H9 (cell line): ENCODE data around the gene RPP40. TPM values are rescaled to one million over a fixed set of nuclear protein-coding genes. Genes with fewer than 3 reads are reported as not detected.

Experiments used
- DNase-seq: peaks from one replicate; pipeline ENCODE4 v3.0.0-alpha.2; 2017
- H2AFZ ChIP-seq: one replicate; pipeline ENCODE4 v1.6.1; 2013; ENCODE audit warnings: mild to moderate bottlenecking, low read length, control low read depth, moderate library complexity
- H2AK5ac ChIP-seq: 2 replicates; pipeline ENCODE4 v1.6.1; 2013; ENCODE audit warnings: low read length, control low read depth, mixed read lengths; ENCODE audit not compliant: insufficient read length
- H2BK120ac ChIP-seq: one replicate; pipeline ENCODE4 v1.6.1; 2013; ENCODE audit warnings: low read depth, mild to moderate bottlenecking, low read length, control low read depth, inconsistent platforms; ENCODE audit not compliant: poor library complexity, severe bottlenecking
- H2BK12ac ChIP-seq: 2 replicates; pipeline ENCODE4 v1.6.1; 2013; ENCODE audit warnings: low read length, control low read depth, mixed read lengths, low read depth; ENCODE audit not compliant: insufficient read length
- H2BK15ac ChIP-seq: 2 replicates; pipeline ENCODE4 v1.6.1; 2013; ENCODE audit warnings: low read depth, low read length, control low read depth
- H2BK20ac ChIP-seq: one replicate; pipeline ENCODE4 v1.6.1; 2013; ENCODE audit warnings: low read depth, mild to moderate bottlenecking, low read length, control low read depth, inconsistent platforms; ENCODE audit not compliant: poor library complexity, severe bottlenecking
- H2BK5ac ChIP-seq: 2 replicates; pipeline ENCODE4 v1.6.1; 2013; ENCODE audit warnings: low read length, control low read depth, mixed read lengths; ENCODE audit not compliant: insufficient read length
- H3K14ac ChIP-seq: 2 replicates; pipeline ENCODE4 v1.6.1; 2013; ENCODE audit warnings: low read length, control low read depth; ENCODE audit not compliant: insufficient read depth
- H3K18ac ChIP-seq: 2 replicates; pipeline ENCODE4 v1.6.1; 2013; ENCODE audit warnings: low read depth, mild to moderate bottlenecking, mixed read lengths, low read length, control low read depth; ENCODE audit not compliant: insufficient read length
- H3K23ac ChIP-seq: 2 replicates; pipeline ENCODE4 v1.6.1; 2013; ENCODE audit warnings: low read length, control low read depth, mixed read lengths, low read depth; ENCODE audit not compliant: insufficient read length
- H3K23me2 ChIP-seq: 2 replicates; pipeline ENCODE4 v1.6.1; 2013; ENCODE audit warnings: low read depth, mild to moderate bottlenecking, mixed read lengths, low read length, control low read depth; ENCODE audit not compliant: insufficient read length, poor library complexity, severe bottlenecking
- H3K27ac ChIP-seq: 2 replicates; pipeline ENCODE4 v1.5.1; 2013; ENCODE audit warnings: low read length, control low read depth, mixed read lengths, low read depth; ENCODE audit not compliant: insufficient read length
- H3K27me3 ChIP-seq: 2 replicates; pipeline ENCODE4 v1.6.1; 2013; ENCODE audit warnings: low read length, control low read depth, inconsistent platforms; ENCODE audit not compliant: insufficient read depth
- H3K4ac ChIP-seq: 2 replicates; pipeline ENCODE4 v1.6.1; 2013; ENCODE audit warnings: low read depth, mild to moderate bottlenecking, control low read depth, inconsistent platforms, low read length, moderate library complexity
- H3K4me1 ChIP-seq: 2 replicates; pipeline ENCODE4 v1.6.1; 2013; ENCODE audit warnings: low read length, control low read depth, inconsistent platforms; ENCODE audit not compliant: insufficient read depth
- H3K4me2 ChIP-seq: 2 replicates; pipeline ENCODE4 v1.6.1; 2013; ENCODE audit warnings: low read length, control low read depth, mixed read lengths; ENCODE audit not compliant: insufficient read length, insufficient read depth
- H3K56ac ChIP-seq: 2 replicates; pipeline ENCODE4 v1.6.1; 2013; ENCODE audit warnings: low read depth, mild to moderate bottlenecking, mixed read lengths, low read length, control low read depth; ENCODE audit not compliant: insufficient read length
- H3K79me1 ChIP-seq: 2 replicates; pipeline ENCODE4 v1.6.1; 2013; ENCODE audit warnings: low read depth, mild to moderate bottlenecking, moderate library complexity, low read length, control low read depth, inconsistent platforms; ENCODE audit not compliant: insufficient read depth, poor library complexity, severe bottlenecking
- H3K79me2 ChIP-seq: 2 replicates; pipeline ENCODE4 v1.6.1; 2013; ENCODE audit warnings: low read length, control low read depth, inconsistent platforms; ENCODE audit not compliant: insufficient read depth
- H3K9ac ChIP-seq: 2 replicates; pipeline ENCODE4 v1.6.1; 2013; ENCODE audit warnings: low read length, control low read depth, mixed read lengths; ENCODE audit not compliant: insufficient read length; ENCODE audit errors: extremely low read depth
- H3K9me3 ChIP-seq: one replicate; pipeline ENCODE4 v1.6.1; 2013; ENCODE audit warnings: low read depth, low read length, inconsistent platforms; ENCODE audit not compliant: control insufficient read depth
- H3T11ph ChIP-seq: one replicate; pipeline ENCODE4 v1.6.1; 2013; ENCODE audit warnings: mild to moderate bottlenecking, low read length, control low read depth, inconsistent platforms
- H4K20me1 ChIP-seq: one replicate; pipeline ENCODE4 v1.6.1; 2013; ENCODE audit not compliant: control insufficient read depth, insufficient read length, insufficient read depth
- H4K5ac ChIP-seq: 2 replicates; pipeline ENCODE4 v1.6.1; 2013; ENCODE audit warnings: low read depth, mild to moderate bottlenecking, mixed read lengths, low read length, control low read depth; ENCODE audit not compliant: insufficient read length
- H4K8ac ChIP-seq: replicated peaks from 2 replicates; pipeline ENCODE4 v1.6.1; 2013; ENCODE audit warnings: low read length, control low read depth, mixed read lengths, low read depth; ENCODE audit not compliant: insufficient read length
- H4K91ac ChIP-seq: 2 replicates; pipeline ENCODE4 v1.6.1; 2013; ENCODE audit warnings: low read depth, mild to moderate bottlenecking, moderate library complexity, mixed read lengths, low read length, control low read depth; ENCODE audit not compliant: insufficient read length
- H3K27ac Mint-ChIP-seq, 3 experiments: 2 replicates in 2 of 3; 3 replicates in 1 of 3; pipeline ENCODE4 v1.8.0; 2020 to 2021; ENCODE audit warnings: mixed read lengths in 3 of 3, mild to moderate bottlenecking in 1 of 3, moderate library complexity in 1 of 3
- H3K27me3 Mint-ChIP-seq: 2 replicates; pipeline ENCODE4 v1.8.0; 2021; ENCODE audit warnings: low read depth, mild to moderate bottlenecking, moderate library complexity, mixed read lengths
- H3K36me3 Mint-ChIP-seq, 3 experiments: 2 replicates in 2 of 3; 3 replicates in 1 of 3; pipeline ENCODE4 v1.8.0; 2020 to 2021; ENCODE audit warnings: low read depth in 3 of 3, mixed read lengths in 3 of 3; ENCODE audit not compliant: insufficient read depth in 1 of 3
- H3K4me1 Mint-ChIP-seq, 2 experiments: 2 replicates each; pipeline ENCODE4 v1.8.0; 2020; ENCODE audit warnings: mixed read lengths in 2 of 2
- H3K4me3 Mint-ChIP-seq, 2 experiments: 2 replicates in 1 of 2; 3 replicates in 1 of 2; pipeline ENCODE4 v1.8.0; 2020 to 2021; ENCODE audit warnings: mild to moderate bottlenecking in 2 of 2, mixed read lengths in 2 of 2, moderate library complexity in 1 of 2
- H3K9me3 Mint-ChIP-seq, 2 experiments: 2 replicates in 1 of 2; 3 replicates in 1 of 2; pipeline ENCODE4 v1.8.0; 2020; ENCODE audit warnings: mild to moderate bottlenecking in 2 of 2, mixed read lengths in 2 of 2, moderate library complexity in 1 of 2
- WGBS: extraction: QIAGEN DNeasy Blood & Tissue Kit; methylation state at CpG from one replicate; pipeline ENCODE4 v1.1.7; 2013; ENCODE audit warnings: missing lambda C conversion rate, low lambda C conversion rate, mixed read lengths; ENCODE audit not compliant: insufficient read length; ENCODE audit errors: extremely low coverage; 5-methylcytosine and 5-hydroxymethylcytosine counted together
- total RNA-seq: library from RNA; stranded (reverse); gene quantifications from 2 replicates; pipeline ENCODE4 v1.2.1, GENCODE V29; 2021
- TF ChIP-seq, protein P1 (sequence below): fragments of 200-600 bp; sonication (generic); conservative IDR thresholded peaks from 3 replicates; pipeline ENCODE4 v1.8.0; 2021; ENCODE audit warnings: antibody characterized with exemption, mild to moderate bottlenecking

Gene RPP40
- total RNA-seq, 1 experiment from 2014 or later = 17.8 TPM

DNA sequence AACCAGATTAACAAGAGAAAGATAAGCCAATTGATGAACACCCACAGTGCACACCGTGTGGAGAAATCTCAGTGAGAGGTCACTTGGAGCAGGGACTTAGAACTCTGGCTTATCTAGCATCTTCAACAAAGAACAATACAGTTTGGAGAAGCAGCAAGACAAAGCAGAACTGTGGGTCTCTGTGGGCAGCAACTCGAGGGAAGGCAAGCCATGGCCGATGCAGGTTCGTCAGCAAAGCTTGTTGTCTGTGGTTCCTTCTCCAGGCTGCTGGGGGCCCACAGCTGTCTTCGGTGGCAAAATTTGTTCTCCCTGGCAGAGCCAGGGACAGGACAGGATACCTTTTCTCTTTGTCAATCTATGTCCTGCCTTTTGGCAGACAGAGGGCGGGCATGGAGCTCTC lies 22.1 kb downstream of the RPP40 start:
- peaks cover 5% of the 10 kb centered on the region for H3K27me3 Mint-ChIP-seq
- H3K9me3 Mint-ChIP-seq = peaks cover 9 to 13% of the 10 kb centered on the region in 2 experiments; a peak in 4 of 5 replicates
- Histone ChIP-seq H3K9ac (no peak overlapping the region), H2BK15ac (no peak overlapping the region), H3K14ac (no peak overlapping the region), H3K9me3 (no peaks in the 10 kb centered on the region), H2AFZ (no peak overlapping the region), H3K23me2 (no peaks in the 10 kb centered on the region), H4K8ac (no peak overlapping the region), H2BK12ac (no peak overlapping the region), H3K79me1 (no peaks in the 10 kb centered on the region), H4K91ac (no peak overlapping the region), H3K23ac (no peak overlapping the region), H4K20me1 (no peaks in the 10 kb centered on the region), H4K5ac (no peak overlapping the region), H3K27me3 (no peaks in the 10 kb centered on the region), H3K56ac (no peak overlapping the region), H3K79me2 (no peaks in the 10 kb centered on the region), H2BK5ac (no peak overlapping the region), H2BK20ac (no peak overlapping the region), H3K18ac (no peak overlapping the region), H3K4me2 (no peak overlapping the region), H3K4me1 (no peaks in the 10 kb centered on the region), H2AK5ac (no peak overlapping the region), H3T11ph (no peak overlapping the region), H3K27ac (no peak overlapping the region), H3K4ac (no peak overlapping the region), H2BK120ac (no peak overlapping the region)
- H3K27ac Mint-ChIP-seq = no peak overlapping the region
- TF ChIP-seq, protein P1, sequence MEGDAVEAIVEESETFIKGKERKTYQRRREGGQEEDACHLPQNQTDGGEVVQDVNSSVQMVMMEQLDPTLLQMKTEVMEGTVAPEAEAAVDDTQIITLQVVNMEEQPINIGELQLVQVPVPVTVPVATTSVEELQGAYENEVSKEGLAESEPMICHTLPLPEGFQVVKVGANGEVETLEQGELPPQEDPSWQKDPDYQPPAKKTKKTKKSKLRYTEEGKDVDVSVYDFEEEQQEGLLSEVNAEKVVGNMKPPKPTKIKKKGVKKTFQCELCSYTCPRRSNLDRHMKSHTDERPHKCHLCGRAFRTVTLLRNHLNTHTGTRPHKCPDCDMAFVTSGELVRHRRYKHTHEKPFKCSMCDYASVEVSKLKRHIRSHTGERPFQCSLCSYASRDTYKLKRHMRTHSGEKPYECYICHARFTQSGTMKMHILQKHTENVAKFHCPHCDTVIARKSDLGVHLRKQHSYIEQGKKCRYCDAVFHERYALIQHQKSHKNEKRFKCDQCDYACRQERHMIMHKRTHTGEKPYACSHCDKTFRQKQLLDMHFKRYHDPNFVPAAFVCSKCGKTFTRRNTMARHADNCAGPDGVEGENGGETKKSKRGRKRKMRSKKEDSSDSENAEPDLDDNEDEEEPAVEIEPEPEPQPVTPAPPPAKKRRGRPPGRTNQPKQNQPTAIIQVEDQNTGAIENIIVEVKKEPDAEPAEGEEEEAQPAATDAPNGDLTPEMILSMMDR = no peak
- no peak overlapping the region for H3K4me3 Mint-ChIP-seq
- DNase-seq = no peak
- no CpG with 5 or more reads among the region's 6 CpGs for WGBS
- peaks cover 4 to 11% of the 10 kb centered on the region in 2 experiments for H3K4me1 Mint-ChIP-seq
- H3K36me3 Mint-ChIP-seq = peaks cover 0 to 5% (median 4%) of the 10 kb centered on the region in 3 experiments; a peak in 4 of 7 replicates
